Liver (tissue), 9 donors: ENCODE results near the gene TEX14. TPM values are rescaled to one million over a fixed set of nuclear protein-coding genes. Genes with fewer than 3 reads are reported as not detected.

Experiments
- DNase-seq: peaks from one replicate; pipeline ENCODE4 v3.0.0-alpha.2; 2017; ENCODE audit warnings: low spot score
- H3K27ac ChIP-seq, 2 donors: one replicate each; pipeline ENCODE4 v1.7.0; 2013; ENCODE audit warnings: inconsistent platforms in 2 of 2, low read length in 2 of 2, control low read depth in 1 of 2, low read depth in 1 of 2, mild to moderate bottlenecking in 1 of 2
- H3K27me3 ChIP-seq, 4 donors: one replicate each; pipeline versions ENCODE4 v1.6.1 to v1.7.0; 2013; ENCODE audit warnings: low read length in 3 of 4, inconsistent platforms in 1 of 4, mild to moderate bottlenecking in 1 of 4, moderate library complexity in 1 of 4; ENCODE audit not compliant: control insufficient read depth in 4 of 4, insufficient read depth in 4 of 4
- H3K36me3 ChIP-seq, 4 donors: one replicate each; pipeline versions ENCODE4 v1.6.1 to v1.7.0; 2013; ENCODE audit warnings: low read length in 3 of 4, mild to moderate bottlenecking in 3 of 4, low read depth in 1 of 4, moderate library complexity in 1 of 4; ENCODE audit not compliant: control insufficient read depth in 4 of 4, insufficient read depth in 3 of 4
- H3K4me1 ChIP-seq, 4 donors: one replicate each; pipeline versions ENCODE4 v1.6.1 to v1.7.0; 2013; ENCODE audit warnings: low read length in 3 of 4, mild to moderate bottlenecking in 3 of 4, moderate library complexity in 1 of 4; ENCODE audit not compliant: control insufficient read depth in 4 of 4, insufficient read depth in 4 of 4
- H3K4me3 ChIP-seq, 3 donors: one replicate each; pipeline versions ENCODE4 v1.6.1 to v1.7.0; 2013; ENCODE audit warnings: low read length in 3 of 3, control low read depth in 1 of 3, low read depth in 1 of 3, mild to moderate bottlenecking in 1 of 3
- H3K9ac ChIP-seq, 2 donors: one replicate each; pipeline ENCODE4 v1.7.0; 2013; ENCODE audit warnings: low read length in 2 of 2, mild to moderate bottlenecking in 2 of 2, moderate library complexity in 2 of 2, control low read depth in 1 of 2, low read depth in 1 of 2
- H3K9me3 ChIP-seq, 4 donors: one replicate each; pipeline versions ENCODE4 v1.6.1 to v1.7.0; 2013; ENCODE audit warnings: low read length in 3 of 4; ENCODE audit not compliant: control insufficient read depth in 4 of 4
- ATF3 ChIP-seq: IDR thresholded peaks from 2 replicates; pipeline ENCODE4 v1.6.1; 2016; ENCODE audit warnings: antibody characterized with exemption
- EGR1 ChIP-seq, 2 donors: IDR thresholded peaks; 2 replicates each; pipeline ENCODE4 v1.6.1; 2016 to 2018; ENCODE audit warnings: antibody characterized with exemption in 2 of 2, low read depth in 2 of 2
- FOXA1 ChIP-seq: IDR thresholded peaks from 2 replicates; pipeline ENCODE4 v1.6.1; 2016; ENCODE audit warnings: antibody characterized with exemption
- FOXA2 ChIP-seq: IDR thresholded peaks from 2 replicates; pipeline ENCODE4 v1.6.1; 2016; ENCODE audit warnings: antibody characterized with exemption
- GABPA ChIP-seq, 2 donors: IDR thresholded peaks in 1 of 2; conservative IDR thresholded peaks in 1 of 2; 2 replicates each; pipeline ENCODE4 v1.6.1; 2016; ENCODE audit warnings: antibody characterized with exemption in 2 of 2, mild to moderate bottlenecking in 1 of 2, moderate library complexity in 1 of 2
- HNF4A ChIP-seq, 2 donors: conservative IDR thresholded peaks; 2 replicates each; pipeline ENCODE4 v1.6.1; 2016; ENCODE audit warnings: antibody characterized with exemption in 2 of 2, mild to moderate bottlenecking in 2 of 2
- HNF4G ChIP-seq: IDR thresholded peaks from 2 replicates; pipeline ENCODE4 v1.6.1; 2016; ENCODE audit warnings: antibody characterized with exemption
- JUND ChIP-seq, 2 donors: IDR thresholded peaks; 2 replicates each; pipeline ENCODE4 v1.6.1; 2016; ENCODE audit warnings: antibody characterized with exemption in 2 of 2
- NR2F2 ChIP-seq: IDR thresholded peaks from 2 replicates; pipeline ENCODE4 v1.6.1; 2016; ENCODE audit warnings: antibody characterized with exemption
- RAD21 ChIP-seq, 2 donors: IDR thresholded peaks; 2 replicates each; pipeline ENCODE4 v1.6.1; 2016; ENCODE audit warnings: antibody characterized with exemption in 2 of 2, mild to moderate bottlenecking in 2 of 2
- REST ChIP-seq: IDR thresholded peaks from 2 replicates; pipeline ENCODE4 v1.6.1; 2016; ENCODE audit warnings: antibody characterized with exemption, mild to moderate bottlenecking
- RXRA ChIP-seq, 2 donors: IDR thresholded peaks; 2 replicates each; pipeline ENCODE4 v1.6.1; 2017 to 2018; ENCODE audit warnings: antibody characterized with exemption in 2 of 2, mild to moderate bottlenecking in 1 of 2
- SP1 ChIP-seq: IDR thresholded peaks from 2 replicates; pipeline ENCODE4 v1.6.1; 2018; ENCODE audit warnings: antibody characterized with exemption, mild to moderate bottlenecking
- TAF1 ChIP-seq: conservative IDR thresholded peaks from 2 replicates; pipeline ENCODE4 v1.6.1; 2016; ENCODE audit warnings: antibody characterized with exemption, mild to moderate bottlenecking
- YY1 ChIP-seq: IDR thresholded peaks from 2 replicates; pipeline ENCODE4 v1.6.1; 2016; ENCODE audit warnings: antibody characterized with exemption, mild to moderate bottlenecking
- ZBTB33 ChIP-seq: IDR thresholded peaks from 2 replicates; pipeline ENCODE4 v1.6.1; 2016; ENCODE audit warnings: antibody characterized with exemption
- WGBS: extraction: QIAGEN DNeasy Blood & Tissue Kit; methylation state at CpG from one replicate; pipeline ENCODE4 v1.1.7; 2013; 5-methylcytosine and 5-hydroxymethylcytosine counted together
- polyA plus RNA-seq, 2 donors: library from polyadenylated mRNA; stranded (reverse) in 1 of 2; unstranded in 1 of 2; fragments of 200-250 nt in 1 of 2; fragments of >200 nt in 1 of 2; fragmentation: Nextera tagmentation in 1 of 2; extraction: Ambion mirVana in 1 of 2; gene quantifications; one replicate each; pipeline versions ENCODE4 v1.2.1 to v1.2.3, GENCODE V29; 2013 to 2015
- total RNA-seq, 2 donors: library from RNA; depleted of rRNA; stranded (reverse); fragments of >200 nt; gene quantifications; one replicate each; pipeline ENCODE4 v1.2.3, GENCODE V29; 2014
- TF ChIP-seq, protein P1 (sequence below): IDR thresholded peaks from 2 replicates; pipeline ENCODE4 v1.6.1; 2016; ENCODE audit warnings: antibody characterized with exemption
- TF ChIP-seq, protein P2 (sequence below): fragments of 150-350 bp; IDR thresholded peaks from 2 replicates; pipeline ENCODE4 v1.5.1; 2017; ENCODE audit warnings: improper control_type of control experiment, low read depth, low read length; ENCODE audit not compliant: missing input control
- donor health status: healthy.
- donor health status: healthy.
- donor health status: healthy.
- donor health status: healthy.
- donor health status: healthy.

The TEX14 gene
- total and polyA plus RNA-seq, 4 donors, result 0.01 to 0.17 (median 0.13) TPM

DNA sequence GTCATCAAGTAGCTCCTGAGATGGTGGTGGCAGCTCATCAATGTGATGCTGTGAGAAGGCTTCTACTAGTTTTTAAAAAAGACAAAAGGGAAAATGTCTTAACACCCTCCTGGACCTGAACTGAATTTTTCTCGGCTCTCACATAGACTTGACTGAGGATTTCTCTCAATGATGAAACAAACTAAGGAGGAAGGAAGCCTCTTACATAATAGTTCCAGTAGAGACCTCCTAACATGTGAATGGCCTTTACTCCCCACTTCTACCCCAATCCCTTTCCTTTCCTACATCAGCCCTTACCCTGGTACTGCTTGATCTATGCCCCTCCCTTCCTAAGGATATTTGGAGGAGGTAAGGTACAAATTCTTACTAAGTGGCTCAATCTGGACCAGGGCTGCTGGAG is 122.6 kb downstream of the TEX14 start:
- Histone ChIP-seq H3K27me3 (no peaks in the 10 kb centered on the region), H3K36me3 (no peaks in the 10 kb centered on the region), H3K4me1 (no peaks in the 10 kb centered on the region), H3K9me3 (no peaks in the 10 kb centered on the region), H3K27ac (no peak overlapping the region), H3K9ac (no peak overlapping the region), H3K4me3 (no peak overlapping the region)
- 73% methylated on average over 1 of the region's 1 CpG for WGBS
- no peak for DNase-seq
- TF ChIP-seq ATF3 (no peak), HNF4G (no peak), NR2F2 (no peak), TAF1 (no peak), RXRA (IDR thresholded peaks at IDR 0.05) (no peak), FOXA1 (no peak), GABPA (IDR thresholded peaks at IDR 0.05 in 1 of 2, conservative IDR thresholded peaks at IDR 0.05 in 1 of 2) (no peak), ZBTB33 (no peak), RAD21 (IDR thresholded peaks at IDR 0.05) (no peak)
- TF ChIP-seq, protein P1, sequence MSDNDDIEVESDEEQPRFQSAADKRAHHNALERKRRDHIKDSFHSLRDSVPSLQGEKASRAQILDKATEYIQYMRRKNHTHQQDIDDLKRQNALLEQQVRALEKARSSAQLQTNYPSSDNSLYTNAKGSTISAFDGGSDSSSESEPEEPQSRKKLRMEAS, result no peak
- TF ChIP-seq, protein P2, sequence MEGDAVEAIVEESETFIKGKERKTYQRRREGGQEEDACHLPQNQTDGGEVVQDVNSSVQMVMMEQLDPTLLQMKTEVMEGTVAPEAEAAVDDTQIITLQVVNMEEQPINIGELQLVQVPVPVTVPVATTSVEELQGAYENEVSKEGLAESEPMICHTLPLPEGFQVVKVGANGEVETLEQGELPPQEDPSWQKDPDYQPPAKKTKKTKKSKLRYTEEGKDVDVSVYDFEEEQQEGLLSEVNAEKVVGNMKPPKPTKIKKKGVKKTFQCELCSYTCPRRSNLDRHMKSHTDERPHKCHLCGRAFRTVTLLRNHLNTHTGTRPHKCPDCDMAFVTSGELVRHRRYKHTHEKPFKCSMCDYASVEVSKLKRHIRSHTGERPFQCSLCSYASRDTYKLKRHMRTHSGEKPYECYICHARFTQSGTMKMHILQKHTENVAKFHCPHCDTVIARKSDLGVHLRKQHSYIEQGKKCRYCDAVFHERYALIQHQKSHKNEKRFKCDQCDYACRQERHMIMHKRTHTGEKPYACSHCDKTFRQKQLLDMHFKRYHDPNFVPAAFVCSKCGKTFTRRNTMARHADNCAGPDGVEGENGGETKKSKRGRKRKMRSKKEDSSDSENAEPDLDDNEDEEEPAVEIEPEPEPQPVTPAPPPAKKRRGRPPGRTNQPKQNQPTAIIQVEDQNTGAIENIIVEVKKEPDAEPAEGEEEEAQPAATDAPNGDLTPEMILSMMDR, result no peak

- Histone ChIP-seq H3K9ac (no peak overlapping the region), H3K36me3 (no peaks in the 10 kb centered on the region), H3K9me3 (no peaks in the 10 kb centered on the region), H3K4me3 (no peak overlapping the region), H3K27me3 (no peaks in the 10 kb centered on the region), H3K27ac (no peak overlapping the region), H3K4me1 (no peaks in the 10 kb centered on the region)
- whole genome bisulfite sequencing, result 97% methylated on average over 1 of the region's 1 CpG
- DNase-seq, result no peak
- TF ChIP-seq, protein P2, result no peak
- TF ChIP-seq RAD21 (IDR thresholded peaks at IDR 0.05), result no peak
- TF ChIP-seq ZBTB33, result no peak
- TF ChIP-seq FOXA2, result no peak
- TF ChIP-seq REST, result no peak
- no peak for TF ChIP-seq NR2F2
- no peak for TF ChIP-seq HNF4G
- no peak for TF ChIP-seq HNF4A (conservative IDR thresholded peaks at IDR 0.05)
- no peak for TF ChIP-seq ATF3
- TF ChIP-seq, protein P1, result no peak
- TF ChIP-seq SP1, result no peak
- TF ChIP-seq EGR1 (IDR thresholded peaks at IDR 0.05; ENCODE audit: low read depth in 2 of 2), result no peak
- TF ChIP-seq FOXA1, result no peak
- TF ChIP-seq JUND (IDR thresholded peaks at IDR 0.05), result no peak
- TF ChIP-seq YY1, result no peak
Observed at GRCh38 chr17:58568044-58568799, 123.6 kb downstream of the TEX14 start.
